ENCODE measurements around the gene SMG6. TPM values are rescaled to one million over a fixed set of nuclear protein-coding genes. Genes with fewer than 3 reads are reported as not detected.
A peak's percentile ranks its signal among the peaks of the same experiment; 100 is the strongest.

Gene SMG6
- total and polyA plus RNA-seq, 2 of the 13 experiments (the other 11 are each of a cell fraction or from before 2014, with no cell fraction given), result 4.6 to 14.6 TPM

DNA sequence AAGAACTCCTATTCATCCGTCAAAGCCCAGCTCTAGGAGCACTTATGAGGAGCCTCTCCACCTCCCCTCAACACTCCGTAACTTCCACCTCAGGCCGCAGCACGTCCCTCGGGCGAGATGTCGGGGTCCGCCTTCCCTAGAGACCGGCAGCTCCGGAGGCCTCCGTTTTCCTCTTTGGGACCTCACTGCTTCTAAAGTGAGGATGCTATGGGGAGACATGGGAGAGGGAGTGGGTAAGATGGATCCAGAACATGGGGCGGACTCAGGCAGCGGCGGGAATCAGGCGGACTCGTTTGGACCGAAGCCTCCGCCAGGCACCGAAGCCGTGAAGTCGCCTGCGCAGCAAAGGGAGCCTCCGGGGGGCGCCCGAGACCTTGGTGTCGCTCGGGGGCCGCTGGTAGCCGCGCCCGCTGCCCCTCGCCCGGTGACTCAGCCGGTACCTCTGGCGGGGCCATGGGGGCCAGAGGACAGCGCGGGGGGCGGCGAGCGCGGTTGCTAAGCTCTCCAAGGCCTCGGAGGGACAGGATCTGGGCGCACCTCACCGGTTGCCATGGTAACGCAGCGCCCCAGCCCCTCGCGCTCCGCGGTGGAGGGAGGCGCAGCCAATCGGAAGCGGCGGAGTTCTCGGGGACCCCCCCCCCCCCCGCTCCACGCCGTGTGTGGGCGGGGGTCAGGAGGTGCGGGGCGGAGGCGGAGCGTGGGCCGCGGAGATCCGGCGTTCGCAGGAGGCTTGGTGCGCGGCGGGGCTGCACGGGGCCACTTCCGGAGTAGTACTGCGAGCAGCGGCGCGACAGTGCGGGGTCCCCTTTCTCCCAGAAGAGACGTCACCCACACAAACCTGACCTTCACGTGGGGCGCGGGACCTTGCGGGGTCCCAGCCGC is 250.0 kb downstream of the SMG6 start (continued):
- TF ChIP-seq, protein P1, sequence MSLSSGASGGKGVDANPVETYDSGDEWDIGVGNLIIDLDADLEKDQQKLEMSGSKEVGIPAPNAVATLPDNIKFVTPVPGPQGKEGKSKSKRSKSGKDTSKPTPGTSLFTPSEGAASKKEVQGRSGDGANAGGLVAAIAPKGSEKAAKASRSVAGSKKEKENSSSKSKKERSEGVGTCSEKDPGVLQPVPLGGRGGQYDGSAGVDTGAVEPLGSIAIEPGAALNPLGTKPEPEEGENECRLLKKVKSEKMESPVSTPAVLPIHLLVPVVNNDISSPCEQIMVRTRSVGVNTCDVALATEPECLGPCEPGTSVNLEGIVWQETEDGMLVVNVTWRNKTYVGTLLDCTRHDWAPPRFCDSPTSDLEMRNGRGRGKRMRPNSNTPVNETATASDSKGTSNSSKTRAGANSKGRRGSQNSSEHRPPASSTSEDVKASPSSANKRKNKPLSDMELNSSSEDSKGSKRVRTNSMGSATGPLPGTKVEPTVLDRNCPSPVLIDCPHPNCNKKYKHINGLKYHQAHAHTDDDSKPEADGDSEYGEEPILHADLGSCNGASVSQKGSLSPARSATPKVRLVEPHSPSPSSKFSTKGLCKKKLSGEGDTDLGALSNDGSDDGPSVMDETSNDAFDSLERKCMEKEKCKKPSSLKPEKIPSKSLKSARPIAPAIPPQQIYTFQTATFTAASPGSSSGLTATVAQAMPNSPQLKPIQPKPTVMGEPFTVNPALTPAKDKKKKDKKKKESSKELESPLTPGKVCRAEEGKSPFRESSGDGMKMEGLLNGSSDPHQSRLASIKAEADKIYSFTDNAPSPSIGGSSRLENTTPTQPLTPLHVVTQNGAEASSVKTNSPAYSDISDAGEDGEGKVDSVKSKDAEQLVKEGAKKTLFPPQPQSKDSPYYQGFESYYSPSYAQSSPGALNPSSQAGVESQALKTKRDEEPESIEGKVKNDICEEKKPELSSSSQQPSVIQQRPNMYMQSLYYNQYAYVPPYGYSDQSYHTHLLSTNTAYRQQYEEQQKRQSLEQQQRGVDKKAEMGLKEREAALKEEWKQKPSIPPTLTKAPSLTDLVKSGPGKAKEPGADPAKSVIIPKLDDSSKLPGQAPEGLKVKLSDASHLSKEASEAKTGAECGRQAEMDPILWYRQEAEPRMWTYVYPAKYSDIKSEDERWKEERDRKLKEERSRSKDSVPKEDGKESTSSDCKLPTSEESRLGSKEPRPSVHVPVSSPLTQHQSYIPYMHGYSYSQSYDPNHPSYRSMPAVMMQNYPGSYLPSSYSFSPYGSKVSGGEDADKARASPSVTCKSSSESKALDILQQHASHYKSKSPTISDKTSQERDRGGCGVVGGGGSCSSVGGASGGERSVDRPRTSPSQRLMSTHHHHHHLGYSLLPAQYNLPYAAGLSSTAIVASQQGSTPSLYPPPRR (CRISPR knock-in tag; IDR thresholded peaks at IDR 0.05; ENCODE audit: borderline replicate concordance), result no peak
- TF ChIP-seq PITX1 (CRISPR knock-in tag; IDR thresholded peaks at IDR 0.05) (no peak), ZNF253 (CRISPR knock-in tag; IDR thresholded peaks at IDR 0.05; ENCODE audit: borderline replicate concordance) (no peak), FOXC1 (CRISPR knock-in tag; IDR thresholded peaks at IDR 0.05; ENCODE audit: borderline replicate concordance) (no peak), PCBP1 (IDR thresholded peaks at IDR 0.05; ENCODE audit: borderline replicate concordance, low read depth, low read length) (no peak), SSRP1 (CRISPR knock-in tag; IDR thresholded peaks at IDR 0.05) (no peak), U2AF2 (IDR thresholded peaks at IDR 0.05; ENCODE audit: low read depth, low read length) (no peak), GTF3A (CRISPR knock-in tag; conservative IDR thresholded peaks at IDR 0.05) (no peak), AKAP8 (CRISPR knock-in tag; IDR thresholded peaks at IDR 0.05) (peak; percentile 55; the same call in 1 of the 2 replicates), TSC22D2 (CRISPR knock-in tag; IDR thresholded peaks at IDR 0.05; ENCODE audit: borderline replicate concordance) (no peak), MXI1 (IDR thresholded peaks at IDR 0.05; ENCODE audit: borderline replicate concordance, low read depth, low read length) (peak; percentile 26; the same call in 1 of the 3 replicates), ZKSCAN1 (IDR thresholded peaks at IDR 0.05; ENCODE audit: low read length) (no peak), RFX5 (IDR thresholded peaks at IDR 0.05; ENCODE audit: low read depth, low read length) (peak; percentile 79), ZNF883 (CRISPR knock-in tag; IDR thresholded peaks at IDR 0.05; ENCODE audit: not compliant biosample characterization) (peak; percentile 56), CHD2 (IDR thresholded peaks at IDR 0.05; ENCODE audit: low read depth, low read length) (0 out of 2 replicates have a peak, but pooled peaks have one; percentile 32), MAFF (IDR thresholded peaks at IDR 0.05; ENCODE audit: low read depth, low read length) (no peak)
- TF ChIP-seq, protein P2, sequence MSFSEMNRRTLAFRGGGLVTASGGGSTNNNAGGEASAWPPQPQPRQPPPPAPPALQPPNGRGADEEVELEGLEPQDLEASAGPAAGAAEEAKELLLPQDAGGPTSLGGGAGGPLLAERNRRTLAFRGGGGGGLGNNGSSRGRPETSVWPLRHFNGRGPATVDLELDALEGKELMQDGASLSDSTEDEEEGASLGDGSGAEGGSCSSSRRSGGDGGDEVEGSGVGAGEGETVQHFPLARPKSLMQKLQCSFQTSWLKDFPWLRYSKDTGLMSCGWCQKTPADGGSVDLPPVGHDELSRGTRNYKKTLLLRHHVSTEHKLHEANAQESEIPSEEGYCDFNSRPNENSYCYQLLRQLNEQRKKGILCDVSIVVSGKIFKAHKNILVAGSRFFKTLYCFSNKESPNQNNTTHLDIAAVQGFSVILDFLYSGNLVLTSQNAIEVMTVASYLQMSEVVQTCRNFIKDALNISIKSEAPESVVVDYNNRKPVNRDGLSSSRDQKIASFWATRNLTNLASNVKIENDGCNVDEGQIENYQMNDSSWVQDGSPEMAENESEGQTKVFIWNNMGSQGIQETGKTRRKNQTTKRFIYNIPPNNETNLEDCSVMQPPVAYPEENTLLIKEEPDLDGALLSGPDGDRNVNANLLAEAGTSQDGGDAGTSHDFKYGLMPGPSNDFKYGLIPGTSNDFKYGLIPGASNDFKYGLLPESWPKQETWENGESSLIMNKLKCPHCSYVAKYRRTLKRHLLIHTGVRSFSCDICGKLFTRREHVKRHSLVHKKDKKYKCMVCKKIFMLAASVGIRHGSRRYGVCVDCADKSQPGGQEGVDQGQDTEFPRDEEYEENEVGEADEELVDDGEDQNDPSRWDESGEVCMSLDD (CRISPR knock-in tag; IDR thresholded peaks at IDR 0.05; ENCODE audit: borderline replicate concordance), result peak; percentile 58; the same call in 1 of the 2 replicates
- TF ChIP-seq, protein P3, sequence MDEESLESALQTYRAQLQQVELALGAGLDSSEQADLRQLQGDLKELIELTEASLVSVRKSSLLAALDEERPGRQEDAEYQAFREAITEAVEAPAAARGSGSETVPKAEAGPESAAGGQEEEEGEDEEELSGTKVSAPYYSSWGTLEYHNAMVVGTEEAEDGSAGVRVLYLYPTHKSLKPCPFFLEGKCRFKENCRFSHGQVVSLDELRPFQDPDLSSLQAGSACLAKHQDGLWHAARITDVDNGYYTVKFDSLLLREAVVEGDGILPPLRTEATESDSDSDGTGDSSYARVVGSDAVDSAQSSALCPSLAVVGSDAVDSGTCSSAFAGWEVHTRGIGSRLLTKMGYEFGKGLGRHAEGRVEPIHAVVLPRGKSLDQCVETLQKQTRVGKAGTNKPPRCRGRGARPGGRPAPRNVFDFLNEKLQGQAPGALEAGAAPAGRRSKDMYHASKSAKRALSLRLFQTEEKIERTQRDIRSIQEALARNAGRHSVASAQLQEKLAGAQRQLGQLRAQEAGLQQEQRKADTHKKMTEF (CRISPR knock-in tag; IDR thresholded peaks at IDR 0.05), result no peak; the same call in 1 of the 2 replicates

All from HepG2 (cell line).